Prostate gland (tissue), 2 donors: Measurements from ENCODE around the gene GRAMD4. TPM values are rescaled to one million over a fixed set of nuclear protein-coding genes. Genes with fewer than 3 reads are reported as not detected.

Experiments
- DNase-seq: peaks from one replicate; pipeline ENCODE4 v3.0.0-alpha.2; 2019; ENCODE audit warnings: low spot score
- H3K27ac ChIP-seq, 2 donors: fragments of 200-600 bp; sonication (generic); 2 replicates each; pipeline ENCODE4 v1.5.1; 2017 to 2019
- H3K27me3 ChIP-seq: fragments of 200-600 bp; sonication (generic); replicated peaks from 2 replicates; pipeline ENCODE4 v1.5.1; 2019; ENCODE audit not compliant: insufficient read depth
- H3K36me3 ChIP-seq, 2 donors: fragments of 200-600 bp; sonication (generic); 1 replicate in 1 of 2; 2 replicates in 1 of 2; pipeline versions ENCODE4 v1.5.1 to v1.8.1; 2017 to 2019
- H3K4me1 ChIP-seq: fragments of 200-600 bp; sonication (generic); replicated peaks from 2 replicates; pipeline ENCODE4 v1.5.1; 2019
- H3K4me3 ChIP-seq, 2 donors: fragments of 200-600 bp; sonication (generic); 2 replicates each; pipeline ENCODE4 v1.5.1; 2017 to 2019
- H3K9me3 ChIP-seq: fragments of 200-600 bp; sonication (generic); 2 replicates; pipeline ENCODE4 v1.5.1; 2017
- CTCF ChIP-seq, 4 experiments: fragments of 200-600 bp in 2 of 4; fragments of 450-650 bp in 2 of 4; sonication (generic) in 2 of 4; IDR thresholded peaks; 1 replicate in 3 of 4; 2 replicates in 1 of 4; pipeline ENCODE4 v1.5.1; 2016 to 2019; ENCODE audit warnings: antibody characterized with exemption in 4 of 4, mild to moderate bottlenecking in 2 of 4, moderate library complexity in 2 of 4
- POLR2A ChIP-seq: fragments of 450-650 bp; IDR thresholded peaks from one replicate; pipeline ENCODE4 v1.6.1; 2016; ENCODE audit warnings: antibody characterized with exemption, mild to moderate bottlenecking
- POLR2AphosphoS5 ChIP-seq: sonication (generic); formaldehyde crosslinking; IDR thresholded peaks from one replicate; pipeline ENCODE4 v1.6.1; 2017; ENCODE audit warnings: antibody characterized with exemption
- WGBS: methylation state at CpG from one replicate; pipeline ENCODE4 v1.1.5; 2018; 5-methylcytosine and 5-hydroxymethylcytosine counted together
- intact Hi-C: fragments of 100-400 bp; cut with DNase I; formaldehyde crosslinking; loops from one replicate; pipeline ENCODE4 v1.14.2; 2022
- total RNA-seq, 2 donors: library from RNA; depleted of rRNA; stranded (reverse); fragments of >200 nt; gene quantifications; one replicate each; pipeline ENCODE4 v1.1.0, GENCODE V29; 2016

Gene GRAMD4
- total RNA-seq, 2 donors from 2014 or later, result 12.1 to 20.2 TPM

GRCh38 chr22:46635756-46636155 is 15.6 kb downstream of the GRAMD4 start:
- intact Hi-C loops, result no loop called here
- H3K27ac ChIP-seq, result no peak overlapping the region
- whole genome bisulfite sequencing, result 54% methylated on average over 5 of the region's 11 CpGs

GRCh38 chr22:46636221-46637002 is 16.2 kb downstream of the GRAMD4 start:
- Histone ChIP-seq H3K27me3 (no peaks in the 10 kb centered on the region), H3K9me3 (no peaks in the 10 kb centered on the region), H3K36me3 (no peaks in the 10 kb centered on the region), H3K4me3 (no peak overlapping the region), H3K27ac (no peak overlapping the region), H3K4me1 (no peaks in the 10 kb centered on the region)
- no peak for DNase-seq
- intact Hi-C loops, result no loop called here
- 77% methylated on average over 20 of the region's 29 CpGs for WGBS
- no peak for TF ChIP-seq POLR2AphosphoS5
- TF ChIP-seq POLR2A, result no peak
- TF ChIP-seq CTCF (IDR thresholded peaks at IDR 0.05), result no peak

More at GRCh38 chr22:46635756-46636155, 15.6 kb downstream of the GRAMD4 start:
- Histone ChIP-seq H3K4me1 (no peaks in the 10 kb centered on the region), H3K9me3 (no peaks in the 10 kb centered on the region), H3K36me3 (no peaks in the 10 kb centered on the region), H3K4me3 (no peak overlapping the region), H3K27me3 (no peaks in the 10 kb centered on the region)
- TF ChIP-seq POLR2AphosphoS5 (no peak), POLR2A (no peak), CTCF (IDR thresholded peaks at IDR 0.05) (no peak)
- no peak for DNase-seq

DNA sequence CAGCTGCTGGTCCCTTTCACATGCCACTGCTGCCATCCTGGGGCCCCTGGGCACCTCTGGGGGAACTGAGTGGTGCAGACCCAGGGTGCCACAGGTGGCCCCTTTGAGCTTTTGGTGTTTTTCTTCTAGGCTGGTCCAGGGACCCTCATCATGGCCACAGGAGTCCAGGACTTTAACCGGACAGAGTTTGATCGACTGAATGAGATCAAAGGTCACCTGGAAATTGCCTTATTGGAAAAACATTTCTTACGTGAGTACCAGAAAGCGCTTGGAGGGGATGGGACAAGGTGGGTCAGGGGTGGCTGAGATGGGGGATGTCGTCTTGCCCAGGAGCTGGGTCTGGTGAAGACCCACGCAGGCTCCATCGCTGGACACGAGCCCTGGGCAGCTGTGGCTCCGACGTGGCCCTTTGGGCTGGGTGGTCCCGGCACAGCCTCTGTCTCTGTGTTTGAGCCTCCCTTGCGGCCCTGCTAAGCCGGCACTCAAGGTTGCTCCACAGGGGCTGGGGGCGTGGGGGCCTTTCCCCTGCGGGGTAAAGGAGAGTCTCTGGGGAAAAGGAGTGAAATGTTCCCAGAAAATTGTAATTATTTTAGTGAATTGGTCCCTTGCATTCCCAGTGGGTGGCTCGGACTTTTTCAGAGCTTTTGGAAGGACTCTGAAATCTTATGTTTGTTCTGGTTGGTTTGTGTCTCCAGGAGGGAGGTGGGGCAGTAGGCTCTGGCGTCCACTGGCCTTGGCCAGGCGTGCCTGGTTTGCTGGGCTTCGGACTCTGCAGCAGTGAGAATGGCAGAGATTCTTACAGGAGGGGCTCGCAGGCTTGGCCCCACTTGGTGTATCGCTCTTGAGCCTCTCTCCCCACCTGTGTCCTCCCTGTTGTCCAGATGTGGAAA is 17.8 kb downstream of the GRAMD4 start:
- no peak for DNase-seq
- Histone ChIP-seq H3K27ac (no peak overlapping the region), H3K36me3 (no peaks in the 10 kb centered on the region), H3K27me3 (no peaks in the 10 kb centered on the region), H3K4me3 (no peak overlapping the region), H3K4me1 (no peaks in the 10 kb centered on the region), H3K9me3 (no peaks in the 10 kb centered on the region)
- intact Hi-C loops, result no loop called here
- 89% methylated on average over 21 of the region's 21 CpGs for WGBS
- TF ChIP-seq POLR2AphosphoS5 (no peak), POLR2A (no peak), CTCF (IDR thresholded peaks at IDR 0.05) (no peak)

DNA sequence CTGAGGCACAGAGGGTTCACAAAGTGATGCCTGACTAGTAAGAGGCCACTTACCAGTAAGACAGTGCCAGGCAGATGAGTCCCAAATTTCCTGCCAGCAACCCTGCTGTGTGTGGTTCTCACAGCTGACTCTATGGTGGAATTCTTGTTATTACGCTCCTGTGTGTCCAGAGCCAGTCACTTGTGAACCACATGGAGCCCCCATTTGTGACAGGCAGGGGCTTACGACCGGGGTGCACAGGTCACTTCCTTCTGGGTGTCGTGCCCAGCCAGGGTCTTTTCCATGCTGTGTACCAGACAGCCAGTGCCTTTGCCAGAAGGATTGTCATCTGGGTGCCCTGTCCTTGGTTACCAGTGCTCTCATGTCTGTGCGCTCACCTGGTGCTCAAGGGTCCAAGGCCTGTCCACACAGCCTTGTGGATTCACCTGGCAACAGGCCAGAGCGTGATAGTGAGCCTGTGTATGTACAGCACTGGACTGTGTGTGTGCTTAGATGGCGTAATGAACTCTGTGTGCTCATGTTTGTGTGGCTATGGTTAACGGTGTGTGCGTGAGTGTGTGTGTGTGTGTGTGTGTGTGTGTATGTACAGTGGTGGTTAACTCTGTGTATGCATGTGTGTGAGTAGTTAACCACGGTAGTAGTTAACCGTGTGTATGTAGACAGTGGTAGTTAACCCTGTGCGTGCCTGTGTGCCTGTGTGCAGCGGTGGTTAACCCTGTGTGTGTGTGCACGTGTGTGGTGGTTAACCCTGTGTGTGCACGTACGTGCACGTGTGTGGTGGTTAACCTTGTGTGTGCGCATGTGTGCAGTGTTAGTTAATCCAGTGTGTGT is 18.6 kb downstream of the GRAMD4 start:
- Histone ChIP-seq H3K9me3 (no peaks in the 10 kb centered on the region), H3K27ac (no peak overlapping the region), H3K4me1 (no peaks in the 10 kb centered on the region), H3K27me3 (no peaks in the 10 kb centered on the region), H3K36me3 (no peaks in the 10 kb centered on the region), H3K4me3 (no peak overlapping the region)
- no peak for TF ChIP-seq POLR2AphosphoS5
- no peak for TF ChIP-seq POLR2A
- no peak for TF ChIP-seq CTCF (IDR thresholded peaks at IDR 0.05)
- no peak for DNase-seq
- intact Hi-C loops, result no loop called here
- WGBS, result 63% methylated on average over 18 of the region's 18 CpGs
